Activated T-helper 17 cell treated with anti-CD3 and anti-CD28 coated beads, Interleukin-2, amount 50 U/mL, for 72 hours (primary cell): ENCODE data around the gene SORL1. TPM values are rescaled to one million over a fixed set of nuclear protein-coding genes. Genes with fewer than 3 reads are reported as not detected.
A peak's percentile ranks its signal among the peaks of the same experiment; 100 is the strongest.

Experiments used
- ATAC-seq: fragments of 150-1000 bp; cut with Tn5 transposase; replicated peaks from 2 replicates; pipeline ENCODE4 v1.10.0; 2021; ENCODE audit warnings: mild to moderate bottlenecking, moderate library complexity
- H3K27ac Mint-ChIP-seq: one replicate; pipeline ENCODE4 v1.8.0; 2022; ENCODE audit warnings: mixed read lengths
- H3K27me3 Mint-ChIP-seq: one replicate; pipeline ENCODE4 v1.8.0; 2022; ENCODE audit warnings: mixed read lengths
- H3K36me3 Mint-ChIP-seq: one replicate; pipeline ENCODE4 v1.8.0; 2022; ENCODE audit warnings: low read depth, mild to moderate bottlenecking, mixed read lengths
- H3K4me1 Mint-ChIP-seq: one replicate; pipeline ENCODE4 v1.8.0; 2022; ENCODE audit warnings: mixed read lengths
- H3K4me3 Mint-ChIP-seq: one replicate; pipeline ENCODE4 v1.8.0; 2022; ENCODE audit warnings: mild to moderate bottlenecking, mixed read lengths
- H3K9me3 Mint-ChIP-seq: one replicate; pipeline ENCODE4 v1.8.0; 2022; ENCODE audit warnings: mixed read lengths
- total RNA-seq, 2 donors: library from RNA; stranded (reverse); gene quantifications; one replicate each; pipeline ENCODE4 v1.2.3, GENCODE V29; 2022

SORL1 gene
- total RNA-seq, 2 donors from 2014 or later: 47.1 to 98.5 TPM

GRCh38 chr11:121418625-121419114 lies 33.4 kb upstream of the SORL1 start:
- H3K4me3 Mint-ChIP-seq: peak overlapping the region; percentile 40
- H3K27ac Mint-ChIP-seq: peak overlapping the region; percentile 74
- H3K27me3 Mint-ChIP-seq: no peaks in the 10 kb centered on the region
- peaks cover 39% of the 10 kb centered on the region for H3K4me1 Mint-ChIP-seq
- peak; percentile 66 for ATAC-seq
- H3K9me3 Mint-ChIP-seq: peaks cover 3% of the 10 kb centered on the region
- no peaks in the 10 kb centered on the region for H3K36me3 Mint-ChIP-seq

DNA sequence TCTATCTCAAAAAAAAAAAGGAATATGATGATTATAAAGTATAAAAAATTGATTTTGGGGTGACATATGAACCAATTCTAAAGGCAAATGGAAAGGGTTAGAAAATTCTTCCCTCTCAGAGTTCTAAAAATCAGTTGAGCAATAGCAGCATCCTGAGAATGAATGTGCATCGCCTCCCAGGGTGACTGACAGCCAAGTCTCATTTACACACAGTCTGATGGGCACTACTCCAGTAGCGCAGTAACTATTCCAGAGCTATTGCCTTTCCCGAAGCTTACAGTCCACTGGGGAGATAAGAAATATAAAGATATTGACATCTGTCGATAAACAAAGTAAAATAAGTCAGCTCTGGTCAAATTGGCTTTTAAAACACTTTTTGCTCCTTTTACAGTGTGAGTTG lies 32.3 kb upstream of the SORL1 start:
- Mint-ChIP-seq H3K36me3 (no peaks in the 10 kb centered on the region), H3K27me3 (no peaks in the 10 kb centered on the region), H3K27ac (peak overlapping the region; percentile 11), H3K9me3 (no peaks in the 10 kb centered on the region), H3K4me3 (peak overlapping the region; percentile 27), H3K4me1 (peaks cover 38% of the 10 kb centered on the region)
- ATAC-seq: no peak

DNA sequence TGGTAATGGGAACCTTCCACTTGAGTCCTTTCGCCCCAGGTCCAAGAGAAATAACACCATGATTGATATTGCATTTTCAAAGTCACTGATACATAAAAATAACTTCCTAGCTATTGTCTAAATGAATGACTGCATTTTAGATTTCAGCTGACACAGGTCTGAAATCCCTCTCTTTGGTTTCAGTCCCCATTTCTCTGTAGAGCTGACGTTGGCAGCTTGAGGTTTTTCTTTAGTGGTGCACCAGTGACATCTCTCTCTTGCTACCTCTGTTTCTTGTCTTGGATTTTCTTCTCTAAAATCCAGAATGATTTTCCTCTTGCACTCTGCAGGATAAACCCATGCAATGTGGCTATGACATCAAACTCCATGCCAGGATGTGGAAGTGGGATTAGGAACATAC lies 31.7 kb upstream of the SORL1 start:
- H3K36me3 Mint-ChIP-seq: no peaks in the 10 kb centered on the region
- peak overlapping the region; percentile 27 for H3K4me3 Mint-ChIP-seq
- ATAC-seq: peak; percentile 48
- peaks cover 38% of the 10 kb centered on the region for H3K4me1 Mint-ChIP-seq
- H3K9me3 Mint-ChIP-seq: no peaks in the 10 kb centered on the region
- H3K27me3 Mint-ChIP-seq: no peaks in the 10 kb centered on the region
- peak overlapping the region; percentile 11 for H3K27ac Mint-ChIP-seq

- no peaks in the 10 kb centered on the region for H3K36me3 Mint-ChIP-seq
- H3K4me1 Mint-ChIP-seq: peaks cover 34% of the 10 kb centered on the region
- no peaks in the 10 kb centered on the region for H3K27me3 Mint-ChIP-seq
- H3K4me3 Mint-ChIP-seq: peak overlapping the region; percentile 40
- ATAC-seq: no peak
- no peak overlapping the region for H3K27ac Mint-ChIP-seq
- no peaks in the 10 kb centered on the region for H3K9me3 Mint-ChIP-seq
These were observed 30.8 kb upstream of the SORL1 start for GRCh38 chr11:121421149-121421901.

GRCh38 chr11:121422675-121423074 lies 29.4 kb upstream of the SORL1 start:
- no peaks in the 10 kb centered on the region for H3K27me3 Mint-ChIP-seq
- peak; percentile 11 for ATAC-seq
- peak overlapping the region; percentile 40 for H3K4me3 Mint-ChIP-seq

GRCh38 chr11:121425828-121426227 lies 26.3 kb upstream of the SORL1 start:
- H3K27me3 Mint-ChIP-seq: no peaks in the 10 kb centered on the region

More at GRCh38 chr11:121422675-121423074, 29.4 kb upstream of the SORL1 start:
- peaks cover 25% of the 10 kb centered on the region for H3K4me1 Mint-ChIP-seq
- no peak overlapping the region for H3K27ac Mint-ChIP-seq
- no peaks in the 10 kb centered on the region for H3K36me3 Mint-ChIP-seq
- no peaks in the 10 kb centered on the region for H3K9me3 Mint-ChIP-seq

DNA sequence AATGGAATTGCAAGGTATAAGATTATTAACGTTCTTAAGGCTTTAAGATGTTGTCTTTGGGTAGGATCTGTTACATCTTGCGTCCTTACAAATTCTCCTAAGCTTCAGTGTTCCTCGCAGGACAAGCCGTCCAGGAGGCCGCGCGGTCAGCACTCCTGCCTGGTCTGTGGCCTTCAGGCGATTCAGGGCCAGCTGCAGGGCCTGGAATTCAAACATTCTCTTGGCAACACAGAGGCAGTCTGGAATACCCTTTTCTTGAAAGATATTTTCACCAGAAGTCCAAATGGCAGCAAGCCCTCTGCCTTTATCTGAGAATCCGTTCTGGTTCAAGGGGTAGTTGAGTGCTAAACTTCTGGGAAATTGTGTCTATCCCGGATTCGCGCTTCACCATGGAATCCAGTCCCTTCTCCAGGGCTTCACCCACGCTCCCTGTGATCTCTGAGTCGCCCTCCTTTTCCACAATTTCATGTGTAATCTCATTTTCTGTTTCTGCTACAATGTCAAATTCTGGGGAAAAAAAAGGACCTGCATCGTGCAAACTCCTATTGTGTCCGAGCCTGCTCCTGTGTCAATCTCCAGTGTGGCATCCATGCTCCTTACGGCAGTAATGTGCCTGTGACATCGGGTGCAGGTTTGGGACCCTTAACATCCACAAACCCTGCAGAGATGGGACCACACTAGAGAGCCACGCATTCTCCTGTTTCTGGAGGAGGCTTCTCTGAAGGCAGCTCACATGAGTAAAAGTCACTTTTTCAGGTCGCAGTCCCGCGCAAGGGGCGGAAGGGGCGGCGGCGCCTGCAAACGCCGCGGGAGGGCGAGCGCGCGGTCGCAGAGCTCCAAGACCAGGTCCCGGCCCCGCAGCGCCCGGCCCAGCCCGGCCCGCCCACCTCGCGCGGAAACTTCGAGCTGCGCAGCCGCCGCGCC lies 25.4 kb upstream of the SORL1 start:
- H3K27me3 Mint-ChIP-seq: no peaks in the 10 kb centered on the region
- peak; percentile 64 for ATAC-seq
- H3K4me1 Mint-ChIP-seq: peaks cover 11% of the 10 kb centered on the region
- H3K36me3 Mint-ChIP-seq: no peaks in the 10 kb centered on the region
- H3K27ac Mint-ChIP-seq: no peak overlapping the region
- H3K9me3 Mint-ChIP-seq: no peaks in the 10 kb centered on the region
- peak overlapping the region; percentile 57 for H3K4me3 Mint-ChIP-seq

More at GRCh38 chr11:121425828-121426227, 26.3 kb upstream of the SORL1 start:
- Mint-ChIP-seq H3K27ac (no peak overlapping the region), H3K9me3 (no peaks in the 10 kb centered on the region), H3K36me3 (no peaks in the 10 kb centered on the region), H3K4me1 (peaks cover 10% of the 10 kb centered on the region), H3K4me3 (no peak overlapping the region)
- no peak for ATAC-seq

GRCh38 chr11:121427400-121427744 lies 24.7 kb upstream of the SORL1 start:
- H3K27me3 Mint-ChIP-seq: no peaks in the 10 kb centered on the region
- H3K27ac Mint-ChIP-seq: no peak overlapping the region
- H3K36me3 Mint-ChIP-seq: no peaks in the 10 kb centered on the region
- H3K4me3 Mint-ChIP-seq: peak overlapping the region; percentile 57
- H3K4me1 Mint-ChIP-seq: peaks cover 9% of the 10 kb centered on the region
- no peaks in the 10 kb centered on the region for H3K9me3 Mint-ChIP-seq
- no peak for ATAC-seq

DNA sequence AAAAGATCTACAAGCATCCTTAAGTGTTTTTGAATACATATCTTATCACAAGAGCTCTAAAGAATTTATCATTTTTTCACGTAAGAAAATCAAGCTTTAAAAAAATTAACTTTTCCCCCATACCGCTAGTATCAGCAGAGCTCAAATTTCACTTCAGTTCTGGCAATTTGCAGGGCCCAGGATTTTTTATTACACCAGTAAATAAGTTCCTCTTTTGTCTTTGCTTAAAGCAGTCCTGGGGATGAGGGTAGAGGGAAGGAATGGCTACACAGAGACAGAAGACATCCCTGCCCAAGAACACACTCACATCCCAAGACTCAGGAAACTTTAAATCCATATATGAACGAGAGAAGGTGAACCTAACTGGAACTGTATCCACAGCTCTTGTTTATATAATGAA lies 22.6 kb upstream of the SORL1 start:
- no peaks in the 10 kb centered on the region for H3K36me3 Mint-ChIP-seq
- H3K4me1 Mint-ChIP-seq: peaks cover 5% of the 10 kb centered on the region
- H3K27ac Mint-ChIP-seq: no peak overlapping the region
- no peak overlapping the region for H3K4me3 Mint-ChIP-seq
- H3K9me3 Mint-ChIP-seq: no peaks in the 10 kb centered on the region
- no peak for ATAC-seq
- H3K27me3 Mint-ChIP-seq: no peaks in the 10 kb centered on the region

DNA sequence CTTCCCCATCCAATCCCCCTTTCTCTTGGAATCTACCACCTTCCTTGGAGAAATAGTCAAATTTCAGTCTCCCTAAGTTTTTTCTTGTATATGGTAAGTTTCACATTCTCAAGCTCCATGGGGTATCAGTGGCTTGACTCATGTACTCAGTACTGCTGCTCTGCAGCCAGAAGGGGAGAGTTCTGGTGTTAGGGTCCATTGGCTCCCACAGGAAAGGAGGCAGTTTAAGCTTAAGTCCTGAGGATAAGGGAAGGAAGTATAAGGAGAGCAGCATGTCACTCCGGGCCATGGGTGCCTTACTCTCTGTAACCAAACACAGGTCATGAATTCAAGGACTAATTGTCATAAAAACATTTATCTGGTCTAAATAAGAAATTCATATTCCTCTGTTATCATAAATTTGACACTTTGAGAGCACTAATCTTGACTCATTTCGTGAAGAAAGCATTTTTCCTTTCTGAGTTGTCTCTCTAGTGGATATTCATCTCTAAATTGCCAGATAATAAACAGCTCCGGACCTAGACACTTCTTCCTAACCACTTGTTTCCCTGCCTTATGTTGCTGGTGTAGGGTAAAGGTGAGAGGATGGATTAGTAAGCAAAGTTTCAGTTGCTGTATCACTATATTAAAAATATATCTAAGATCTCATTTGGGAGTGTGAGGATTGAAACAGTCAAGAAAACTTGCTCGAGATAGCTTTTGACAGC lies 20.1 kb upstream of the SORL1 start:
- H3K9me3 Mint-ChIP-seq: no peaks in the 10 kb centered on the region
- H3K36me3 Mint-ChIP-seq: no peaks in the 10 kb centered on the region
- ATAC-seq: peak; percentile 96
- H3K4me3 Mint-ChIP-seq: peak overlapping the region; percentile 48
- peaks cover 27% of the 10 kb centered on the region for H3K4me1 Mint-ChIP-seq
- H3K27me3 Mint-ChIP-seq: no peaks in the 10 kb centered on the region
- peak overlapping the region; percentile 47 for H3K27ac Mint-ChIP-seq

DNA sequence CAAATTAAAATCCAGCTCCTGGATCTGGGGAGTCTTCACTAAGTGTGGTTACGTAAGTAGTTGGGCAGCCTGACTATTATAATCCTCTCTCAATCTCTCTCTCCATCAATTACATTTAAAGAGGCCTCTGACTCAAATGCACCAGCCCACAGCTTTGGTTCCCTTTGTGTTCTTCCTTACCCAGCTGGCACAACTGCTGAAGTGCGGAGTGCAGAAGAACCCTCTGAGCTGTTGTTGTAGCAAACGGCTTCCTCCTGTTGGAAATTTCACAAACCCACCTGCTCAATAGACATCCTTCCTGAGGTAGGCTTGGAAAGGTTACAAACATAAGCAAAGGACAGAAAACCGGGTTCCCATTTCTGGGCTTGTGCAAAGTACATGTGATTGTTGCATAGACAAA lies 17.0 kb upstream of the SORL1 start:
- no peak for ATAC-seq
- Mint-ChIP-seq H3K9me3 (no peaks in the 10 kb centered on the region), H3K4me3 (no peak overlapping the region), H3K27me3 (no peaks in the 10 kb centered on the region), H3K4me1 (peaks cover 33% of the 10 kb centered on the region), H3K36me3 (no peaks in the 10 kb centered on the region), H3K27ac (no peak overlapping the region)

DNA sequence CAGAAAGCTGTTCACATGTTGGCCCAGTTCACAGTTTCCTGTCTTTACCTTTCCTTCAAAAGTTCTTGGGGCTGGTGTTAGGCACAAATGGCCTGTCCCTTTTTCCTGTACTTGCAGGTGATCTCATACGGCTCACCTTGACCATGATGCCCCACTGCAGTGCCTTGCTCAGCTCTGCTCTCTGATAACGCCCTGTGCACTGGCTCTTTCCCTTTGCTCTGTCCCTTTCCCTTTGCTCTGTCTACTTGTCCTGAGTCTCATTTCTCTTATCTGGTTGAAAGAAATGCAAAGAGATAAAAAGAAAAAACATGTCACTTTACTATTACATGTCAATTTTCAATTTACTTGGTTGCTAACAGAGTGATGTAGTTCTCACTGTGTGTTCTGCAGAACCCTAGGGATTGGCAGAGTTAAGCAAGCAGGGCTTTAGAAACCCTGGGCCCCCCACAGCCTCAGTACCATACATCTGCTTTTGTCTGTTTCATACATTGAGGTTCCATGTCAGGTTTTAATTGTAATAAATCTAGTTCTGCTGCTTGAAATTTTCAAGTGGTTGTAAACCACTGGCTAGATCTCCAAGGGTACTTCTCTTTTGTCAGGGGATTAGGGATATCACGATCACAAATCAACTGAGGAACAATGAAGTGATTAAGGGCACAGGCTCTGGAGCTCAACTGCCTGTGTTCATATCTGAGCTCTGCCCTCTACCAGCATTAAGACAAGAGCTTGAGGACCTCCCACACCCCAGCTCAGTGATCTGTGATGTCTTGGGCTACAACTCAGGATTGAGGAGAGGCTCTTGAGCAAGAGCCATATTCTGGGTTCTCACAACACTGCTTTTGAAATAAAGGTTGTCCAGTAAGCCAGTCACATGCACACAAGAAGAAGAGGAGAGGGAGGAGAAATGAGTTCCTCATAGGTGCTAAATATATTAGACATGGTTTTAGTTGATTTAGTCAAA lies 16.3 kb upstream of the SORL1 start:
- no peaks in the 10 kb centered on the region for H3K9me3 Mint-ChIP-seq
- no peaks in the 10 kb centered on the region for H3K27me3 Mint-ChIP-seq
- no peak for ATAC-seq
- no peaks in the 10 kb centered on the region for H3K36me3 Mint-ChIP-seq
- H3K27ac Mint-ChIP-seq: no peak overlapping the region
- no peak overlapping the region for H3K4me3 Mint-ChIP-seq
- peaks cover 33% of the 10 kb centered on the region for H3K4me1 Mint-ChIP-seq

DNA sequence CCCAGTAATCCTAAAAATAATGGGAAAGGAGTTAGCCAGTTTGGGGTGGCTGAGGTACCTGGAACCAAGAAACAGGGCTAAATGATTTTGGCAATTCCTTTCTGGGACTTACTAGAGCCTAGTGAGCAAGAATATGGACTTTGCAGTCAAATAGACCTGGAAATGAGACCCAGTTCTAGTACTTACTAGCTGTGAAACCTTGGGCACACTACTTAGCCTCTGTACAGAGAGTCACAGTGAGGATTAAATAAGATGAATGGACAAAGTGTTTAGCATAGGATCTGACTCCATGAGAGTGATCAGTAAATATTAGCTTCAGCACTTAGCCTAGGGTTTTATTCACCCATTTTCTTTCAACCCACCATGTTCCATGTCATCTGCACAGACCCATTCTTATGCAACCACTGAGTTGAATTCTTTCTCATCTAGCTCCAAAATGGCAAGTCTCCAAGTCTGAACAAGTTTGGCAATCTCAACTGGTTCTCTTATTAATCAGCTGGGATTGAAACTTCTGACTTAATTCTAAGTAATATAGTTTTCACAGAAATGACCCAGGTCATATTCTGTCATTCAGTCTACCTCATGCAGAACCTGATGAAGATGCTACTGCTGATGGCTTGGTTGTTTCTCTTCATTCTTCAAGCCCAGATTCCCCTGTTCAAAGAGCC lies 15.0 kb upstream of the SORL1 start:
- H3K4me3 Mint-ChIP-seq: peak overlapping the region; percentile 43
- peak overlapping the region; percentile 12 for H3K27ac Mint-ChIP-seq
- no peaks in the 10 kb centered on the region for H3K9me3 Mint-ChIP-seq
- peak; percentile 89 for ATAC-seq
- peaks cover 28% of the 10 kb centered on the region for H3K4me1 Mint-ChIP-seq
- H3K27me3 Mint-ChIP-seq: no peaks in the 10 kb centered on the region
- H3K36me3 Mint-ChIP-seq: no peaks in the 10 kb centered on the region
